ENCODE measurements around the gene FASTKD3. TPM values are rescaled to one million over a fixed set of nuclear protein-coding genes. Genes with fewer than 3 reads are reported as not detected.
A peak's percentile ranks its signal among the peaks of the same experiment; 100 is the strongest.

FASTKD3 gene
- total and polyA plus RNA-seq, 3 experiments from 2014 or later: 12.3 to 21.3 (median 20.4) TPM

GRCh38 chr5:7823594-7823993 lies 45.2 kb downstream of the FASTKD3 start:
- no peaks in the 10 kb centered on the region for H3K9me3 Mint-ChIP-seq
- H3K36me3 Mint-ChIP-seq: no peaks in the 10 kb centered on the region
- Histone ChIP-seq H3K27ac (ENCODE audit: low read depth, low read length) (no peak overlapping the region), H3K4me3 (ENCODE audit: low read length) (no peak overlapping the region), H3K27me3 (ENCODE audit: insufficient read depth, low read length, poor library complexity, severe bottlenecking) (no peaks in the 10 kb centered on the region), H3K9me3 (ENCODE audit: low read length) (no peaks in the 10 kb centered on the region), H3K36me3 (ENCODE audit: insufficient read depth, low read length) (no peaks in the 10 kb centered on the region), H3K4me1 (ENCODE audit: insufficient read depth, low read length) (no peaks in the 10 kb centered on the region)
- H3K4me1 Mint-ChIP-seq: no peaks in the 10 kb centered on the region
- no peak for DNase-seq
- CTCF ChIA-PET: no interaction called here
- peaks cover 7 to 37% of the 10 kb centered on the region in 2 donors for H3K27me3 Mint-ChIP-seq
- no peak overlapping the region for H3K4me3 Mint-ChIP-seq
- H3K27ac Mint-ChIP-seq: peak overlapping the region in 1 of 8 donors; percentile 30
- POLR2A ChIA-PET: no interaction called here

DNA sequence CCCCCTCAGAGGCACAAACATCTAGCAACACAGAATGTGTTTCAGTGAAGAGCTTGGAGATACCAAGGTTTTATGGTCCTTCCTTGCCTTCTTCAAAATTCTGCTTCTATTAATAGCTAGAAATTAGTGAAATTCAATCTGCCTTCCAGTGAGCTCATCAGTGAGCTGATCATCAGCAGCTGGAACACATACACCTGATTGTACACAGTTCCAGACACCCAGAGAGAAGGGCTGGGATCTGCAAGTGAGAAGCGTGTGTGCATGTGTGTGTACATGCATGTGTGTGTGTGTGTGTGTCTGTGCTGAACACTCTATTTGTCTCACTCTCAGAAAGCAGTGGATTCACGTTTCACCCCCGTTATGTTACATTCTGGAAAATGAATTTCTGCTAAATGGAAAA lies 46.4 kb downstream of the FASTKD3 start:
- no peaks in the 10 kb centered on the region for H3K9me3 Mint-ChIP-seq
- H3K4me3 Mint-ChIP-seq: no peak overlapping the region
- H3K4me1 ChIP-seq (ENCODE audit: insufficient read depth, low read length): no peaks in the 10 kb centered on the region
- no peak overlapping the region for H3K4me3 ChIP-seq (ENCODE audit: low read length)
- peaks cover 7 to 33% of the 10 kb centered on the region in 2 donors for H3K27me3 Mint-ChIP-seq
- H3K9me3 ChIP-seq (ENCODE audit: low read length): no peaks in the 10 kb centered on the region
- ChIA-PET POLR2A (no interaction called here), CTCF (interaction anchor here (1.1 kb wide), 1 partner anchor 44 kb away, joined by 3 read pairs; no protein-coding TSS in a partner anchor)
- no peak overlapping the region for H3K27ac Mint-ChIP-seq
- no peaks in the 10 kb centered on the region for H3K36me3 Mint-ChIP-seq
- DNase-seq: no peak
- no peaks in the 10 kb centered on the region for H3K27me3 ChIP-seq (ENCODE audit: insufficient read depth, low read length, poor library complexity, severe bottlenecking)
- H3K4me1 Mint-ChIP-seq: no peaks in the 10 kb centered on the region
- no peaks in the 10 kb centered on the region for H3K36me3 ChIP-seq (ENCODE audit: insufficient read depth, low read length)
- no peak overlapping the region for H3K27ac ChIP-seq (ENCODE audit: low read depth, low read length)

DNA sequence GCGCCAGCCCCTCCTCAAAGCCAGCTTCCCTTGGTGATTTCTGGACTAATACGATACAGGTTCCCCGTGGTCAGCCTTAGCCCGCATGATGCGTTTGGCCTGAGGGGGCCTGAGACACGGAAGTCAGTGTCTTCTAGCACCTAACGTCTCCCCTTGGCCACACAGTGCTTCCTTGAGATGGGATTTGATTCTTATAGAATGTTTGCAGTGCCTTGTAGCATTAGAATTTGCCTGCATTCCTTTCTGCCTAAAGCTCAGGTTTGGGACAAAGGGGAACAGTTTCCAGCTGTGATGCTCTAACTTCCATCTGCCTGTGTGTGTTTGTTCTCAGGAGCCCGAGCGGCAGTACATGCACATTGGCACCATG lies 52.3 kb downstream of the FASTKD3 start:
- Histone ChIP-seq H3K36me3 (ENCODE audit: insufficient read depth, low read length) (no peaks in the 10 kb centered on the region), H3K4me1 (ENCODE audit: insufficient read depth, low read length) (no peaks in the 10 kb centered on the region), H3K4me3 (ENCODE audit: low read length) (no peak overlapping the region), H3K27me3 (ENCODE audit: insufficient read depth, low read length, poor library complexity, severe bottlenecking) (peaks cover 4% of the 10 kb centered on the region), H3K27ac (ENCODE audit: low read depth, low read length) (no peak overlapping the region), H3K9me3 (ENCODE audit: low read length) (no peaks in the 10 kb centered on the region)
- Mint-ChIP-seq H3K4me3 (no peak overlapping the region), H3K27ac (peak overlapping the region in 1 of 8 donors; percentile 52), H3K9me3 (peaks cover 0 to 2% (median 0%) of the 10 kb centered on the region in 5 donors), H3K36me3 (no peaks in the 10 kb centered on the region), H3K27me3 (peaks cover 32 to 57% of the 10 kb centered on the region in 2 donors), H3K4me1 (peaks cover 0 to 4% (median 4%) of the 10 kb centered on the region in 3 donors)
- no peak for DNase-seq
- ChIA-PET POLR2A (no interaction called here), CTCF (interaction anchor here (1.4 kb wide), 1 partner anchor 44 kb away, joined by 3 read pairs; no protein-coding TSS in a partner anchor)

DNA sequence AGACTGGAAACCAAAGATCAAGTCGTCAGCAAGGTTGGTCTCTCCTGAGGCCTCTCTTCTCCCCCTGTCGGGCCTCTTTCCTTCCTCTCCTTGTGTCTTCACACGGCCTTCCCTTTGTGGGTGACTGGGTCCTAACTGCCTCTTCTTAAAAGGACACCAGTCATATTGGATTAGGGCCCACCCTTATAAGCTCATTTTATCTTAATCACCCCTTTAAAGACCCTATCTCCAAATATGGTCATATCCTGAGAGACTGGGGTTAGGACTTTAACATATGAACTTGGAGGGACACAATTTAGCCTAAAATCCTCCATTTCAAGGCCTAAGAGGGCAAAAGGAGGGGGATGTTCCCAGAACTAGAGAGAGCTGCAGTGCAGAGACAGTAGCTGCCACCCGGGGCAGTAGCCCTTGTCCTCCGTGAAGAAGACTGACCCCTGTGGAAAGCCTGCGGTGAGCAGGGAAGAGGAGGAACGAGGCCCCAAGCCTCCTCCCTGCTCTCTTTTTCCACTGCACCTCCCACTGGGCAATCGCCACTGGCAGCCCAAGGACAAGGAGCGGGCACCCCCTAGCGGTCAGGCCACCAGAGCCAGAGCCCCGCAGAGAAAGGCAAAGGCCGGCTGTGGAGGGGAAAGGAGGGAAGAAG lies 52.8 kb downstream of the FASTKD3 start:
- Histone ChIP-seq H3K9me3 (ENCODE audit: low read length) (no peaks in the 10 kb centered on the region), H3K27ac (ENCODE audit: low read depth, low read length) (no peak overlapping the region), H3K4me3 (ENCODE audit: low read length) (no peak overlapping the region), H3K36me3 (ENCODE audit: insufficient read depth, low read length) (no peaks in the 10 kb centered on the region), H3K27me3 (ENCODE audit: insufficient read depth, low read length, poor library complexity, severe bottlenecking) (peaks cover 4% of the 10 kb centered on the region), H3K4me1 (ENCODE audit: insufficient read depth, low read length) (no peaks in the 10 kb centered on the region)
- Mint-ChIP-seq H3K36me3 (no peaks in the 10 kb centered on the region), H3K9me3 (peaks cover 0 to 2% (median 0%) of the 10 kb centered on the region in 5 donors), H3K4me3 (no peak overlapping the region), H3K4me1 (peaks cover 0 to 4% (median 4%) of the 10 kb centered on the region in 3 donors), H3K27me3 (peaks cover 32 to 54% of the 10 kb centered on the region in 2 donors), H3K27ac (no peak overlapping the region)
- peak; percentile 10 to 60 (median 31) for DNase-seq
- ChIA-PET POLR2A (no interaction called here), CTCF (interaction anchor here (1.4 kb wide), 1 partner anchor 44 kb away, joined by 3 read pairs; no protein-coding TSS in a partner anchor)

- peaks cover 0 to 4% (median 4%) of the 10 kb centered on the region in 3 donors for H3K4me1 Mint-ChIP-seq
- CTCF ChIA-PET: interaction anchor here (1.1 kb wide), 1 partner anchor 10 kb away, joined by 4 read pairs; no protein-coding TSS in a partner anchor
- no peak overlapping the region for H3K27ac Mint-ChIP-seq
- no peak overlapping the region for H3K4me3 ChIP-seq (ENCODE audit: low read length)
- H3K9me3 ChIP-seq (ENCODE audit: low read length): no peaks in the 10 kb centered on the region
- no peak overlapping the region for H3K4me3 Mint-ChIP-seq
- H3K9me3 Mint-ChIP-seq: peaks cover 0 to 2% (median 0%) of the 10 kb centered on the region in 5 donors
- H3K27me3 Mint-ChIP-seq: peaks cover 31 to 60% of the 10 kb centered on the region in 2 donors
- H3K27me3 ChIP-seq (ENCODE audit: insufficient read depth, low read length, poor library complexity, severe bottlenecking): peaks cover 4% of the 10 kb centered on the region
- no peaks in the 10 kb centered on the region for H3K36me3 Mint-ChIP-seq
- no peaks in the 10 kb centered on the region for H3K36me3 ChIP-seq (ENCODE audit: insufficient read depth, low read length)
- no peaks in the 10 kb centered on the region for H3K4me1 ChIP-seq (ENCODE audit: insufficient read depth, low read length)
- POLR2A ChIA-PET: no interaction called here
- no peak for DNase-seq
- no peak overlapping the region for H3K27ac ChIP-seq (ENCODE audit: low read depth, low read length)
Observed at GRCh38 chr5:7814816-7815215, 54.0 kb downstream of the FASTKD3 start.

- no peak overlapping the region for H3K4me3 Mint-ChIP-seq
- H3K4me1 Mint-ChIP-seq: peaks cover 0 to 4% (median 4%) of the 10 kb centered on the region in 3 donors
- H3K36me3 Mint-ChIP-seq: no peaks in the 10 kb centered on the region
- POLR2A ChIA-PET: no interaction called here
- no peak overlapping the region for H3K27ac ChIP-seq (ENCODE audit: low read depth, low read length)
- CTCF ChIA-PET: no interaction called here
- H3K36me3 ChIP-seq (ENCODE audit: insufficient read depth, low read length): no peaks in the 10 kb centered on the region
- no peaks in the 10 kb centered on the region for H3K4me1 ChIP-seq (ENCODE audit: insufficient read depth, low read length)
- no peak overlapping the region for H3K27ac Mint-ChIP-seq
- H3K4me3 ChIP-seq (ENCODE audit: low read length): no peak overlapping the region
- H3K27me3 ChIP-seq (ENCODE audit: insufficient read depth, low read length, poor library complexity, severe bottlenecking): peaks cover 4% of the 10 kb centered on the region
- peaks cover 0 to 2% (median 0%) of the 10 kb centered on the region in 5 donors for H3K9me3 Mint-ChIP-seq
- no peaks in the 10 kb centered on the region for H3K9me3 ChIP-seq (ENCODE audit: low read length)
- no peak for DNase-seq
- peaks cover 26 to 55% of the 10 kb centered on the region in 2 donors for H3K27me3 Mint-ChIP-seq
Observed at GRCh38 chr5:7813576-7813975, 55.3 kb downstream of the FASTKD3 start.

DNA sequence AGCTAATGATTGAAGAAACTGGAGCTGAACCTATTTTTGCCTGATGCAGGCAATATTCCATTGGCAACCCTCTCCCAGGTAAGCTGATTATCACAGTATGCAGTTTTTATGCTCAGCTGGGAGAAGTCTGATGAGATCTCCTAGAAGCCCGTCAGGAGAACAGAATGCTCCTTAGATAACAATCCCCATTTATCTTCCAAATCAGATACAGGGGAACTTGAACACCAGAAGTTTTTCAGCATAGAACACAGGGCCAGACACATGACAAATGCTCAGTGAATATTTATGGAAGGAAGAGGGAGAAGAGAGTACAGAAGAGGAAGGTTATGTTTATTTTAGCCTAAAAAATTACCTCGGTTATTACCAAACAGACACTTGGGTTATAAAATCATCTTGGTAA lies 55.8 kb downstream of the FASTKD3 start:
- Mint-ChIP-seq H3K9me3 (peaks cover 0 to 2% (median 0%) of the 10 kb centered on the region in 5 donors), H3K27me3 (peaks cover 26 to 55% of the 10 kb centered on the region in 2 donors), H3K4me3 (no peak overlapping the region), H3K27ac (no peak overlapping the region), H3K36me3 (no peaks in the 10 kb centered on the region), H3K4me1 (peaks cover 0 to 4% (median 4%) of the 10 kb centered on the region in 3 donors)
- POLR2A ChIA-PET: no interaction called here
- Histone ChIP-seq H3K4me3 (ENCODE audit: low read length) (no peak overlapping the region), H3K4me1 (ENCODE audit: insufficient read depth, low read length) (no peaks in the 10 kb centered on the region), H3K36me3 (ENCODE audit: insufficient read depth, low read length) (no peaks in the 10 kb centered on the region), H3K27ac (ENCODE audit: low read depth, low read length) (no peak overlapping the region), H3K27me3 (ENCODE audit: insufficient read depth, low read length, poor library complexity, severe bottlenecking) (peaks cover 4% of the 10 kb centered on the region), H3K9me3 (ENCODE audit: low read length) (no peaks in the 10 kb centered on the region)
- CTCF ChIA-PET: no interaction called here
- DNase-seq: no peak

DNA sequence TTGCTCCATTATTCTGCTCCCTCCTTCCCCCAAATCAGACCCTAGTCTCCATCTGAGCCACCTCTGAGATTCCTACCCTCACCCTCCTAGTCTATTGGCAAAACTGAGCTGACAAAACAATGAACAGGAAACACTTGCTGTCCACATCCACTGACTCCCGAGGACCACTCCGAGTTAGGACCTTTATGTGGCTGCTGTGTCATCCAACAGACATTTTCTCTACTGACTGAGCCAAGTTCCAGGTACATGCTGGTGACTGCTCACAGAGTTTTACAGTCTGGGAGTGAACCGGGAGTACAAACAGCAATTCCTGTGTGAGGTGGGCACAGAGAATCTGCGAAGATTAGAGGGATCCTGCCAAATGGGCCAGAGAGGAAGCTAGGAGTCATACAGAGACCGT lies 57.1 kb downstream of the FASTKD3 start:
- H3K4me1 Mint-ChIP-seq: peaks cover 0 to 4% (median 3%) of the 10 kb centered on the region in 3 donors
- ChIA-PET POLR2A (no interaction called here), CTCF (no interaction called here)
- H3K4me3 Mint-ChIP-seq: no peak overlapping the region
- no peaks in the 10 kb centered on the region for H3K9me3 ChIP-seq (ENCODE audit: low read length)
- no peaks in the 10 kb centered on the region for H3K4me1 ChIP-seq (ENCODE audit: insufficient read depth, low read length)
- H3K4me3 ChIP-seq (ENCODE audit: low read length): no peak overlapping the region
- peaks cover 22 to 57% of the 10 kb centered on the region in 2 donors for H3K27me3 Mint-ChIP-seq
- H3K36me3 ChIP-seq (ENCODE audit: insufficient read depth, low read length): no peaks in the 10 kb centered on the region
- no peak overlapping the region for H3K27ac Mint-ChIP-seq
- H3K9me3 Mint-ChIP-seq: peaks cover 0 to 2% (median 0%) of the 10 kb centered on the region in 5 donors
- H3K36me3 Mint-ChIP-seq: no peaks in the 10 kb centered on the region
- H3K27me3 ChIP-seq (ENCODE audit: insufficient read depth, low read length, poor library complexity, severe bottlenecking): peaks cover 4% of the 10 kb centered on the region
- H3K27ac ChIP-seq (ENCODE audit: low read depth, low read length): no peak overlapping the region
- no peak for DNase-seq
